Activated CD8-positive, alpha-beta memory T cell treated with anti-CD3 and anti-CD28 coated beads for 4 hours (primary cell): Measurements from ENCODE around the gene EFCAB7.

Experiments
- DNase-seq, 2 donors: peaks; one replicate each; pipeline ENCODE4 v3.0.0-alpha.2; 2020; ENCODE audit warnings: low read depth in 2 of 2

Gene EFCAB7

GRCh38 chr1:63601912-63602311 lies 78.6 kb downstream of the EFCAB7 start:
- DNase-seq = no peak

GRCh38 chr1:63602629-63603028 lies 79.3 kb downstream of the EFCAB7 start:
- DNase-seq = no peak

GRCh38 chr1:63603810-63604209 lies 80.5 kb downstream of the EFCAB7 start:
- no peak for DNase-seq

- no peak for DNase-seq
These were observed 84.0 kb downstream of the EFCAB7 start for GRCh38 chr1:63607322-63607721.

GRCh38 chr1:63611231-63611630 lies 87.9 kb downstream of the EFCAB7 start:
- DNase-seq = no peak

- no peak for DNase-seq
These were observed 89.2 kb downstream of the EFCAB7 start for GRCh38 chr1:63612564-63612963.

- no peak for DNase-seq
These were observed 89.6 kb downstream of the EFCAB7 start for GRCh38 chr1:63612971-63613370.

GRCh38 chr1:63615768-63616420 lies 92.6 kb downstream of the EFCAB7 start:
- DNase-seq = peak; percentile 14 to 20

GRCh38 chr1:63617450-63617849 lies 94.1 kb downstream of the EFCAB7 start:
- DNase-seq = no peak

- no peak for DNase-seq
These were observed 94.7 kb downstream of the EFCAB7 start for GRCh38 chr1:63618011-63618410.

GRCh38 chr1:63619558-63619957 lies 96.2 kb downstream of the EFCAB7 start:
- no peak for DNase-seq

GRCh38 chr1:63620671-63621070 lies 97.3 kb downstream of the EFCAB7 start:
- no peak for DNase-seq

GRCh38 chr1:63621075-63621474 lies 97.8 kb downstream of the EFCAB7 start:
- no peak for DNase-seq

- DNase-seq = no peak
These were observed 98.4 kb downstream of the EFCAB7 start for GRCh38 chr1:63621698-63622097.
